ENCODE measurements around the gene PTPN7.
"Not testable (repeated sequence)": the region's sequence is repeated elsewhere in the genome, so short reads cannot be mapped to it uniquely, and the experiment has no call there.

Gene PTPN7

DNA sequence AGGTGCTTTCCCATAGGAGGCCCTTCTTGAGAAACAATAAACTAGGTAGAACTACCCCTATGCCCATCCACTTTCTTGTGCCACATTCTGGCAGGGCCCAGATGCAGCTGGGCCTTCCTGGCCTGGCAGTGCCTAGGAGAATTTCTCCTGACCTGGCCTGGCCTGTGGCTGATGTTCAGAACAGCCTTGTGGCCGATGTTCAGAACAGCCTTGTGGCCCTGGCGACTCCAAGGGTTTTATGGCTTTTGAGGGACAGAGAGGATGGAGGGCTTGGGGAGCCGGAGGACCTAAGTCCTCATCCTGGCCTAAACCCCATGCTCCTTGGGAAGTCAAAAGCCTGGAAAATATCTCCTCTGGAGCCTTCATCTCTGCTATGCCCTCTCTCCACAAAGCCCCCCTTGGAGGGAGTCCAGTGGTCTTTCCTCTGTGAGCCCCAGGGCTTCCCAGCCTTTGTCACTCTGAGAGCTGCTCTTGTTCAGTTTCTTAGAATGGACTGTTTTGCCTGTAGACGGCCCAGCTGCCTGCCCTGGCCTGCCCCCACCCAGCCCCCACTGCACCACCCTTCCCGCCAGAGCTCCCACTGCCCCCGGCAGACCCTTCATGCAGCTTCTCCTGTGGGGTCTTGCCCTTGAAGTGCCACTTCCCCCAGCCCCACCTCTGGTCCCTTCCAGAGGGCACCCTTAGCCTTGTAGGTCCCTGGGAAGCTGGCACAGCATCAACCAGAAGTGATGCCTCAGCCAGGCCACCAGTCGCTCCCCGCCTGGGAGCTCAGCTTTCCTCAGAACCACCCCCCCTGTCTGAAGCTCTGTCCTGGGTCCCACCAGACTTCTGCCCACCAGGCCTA lies 30.7 kb downstream of the PTPN7 start:
- no peak for DNase-seq

DNA sequence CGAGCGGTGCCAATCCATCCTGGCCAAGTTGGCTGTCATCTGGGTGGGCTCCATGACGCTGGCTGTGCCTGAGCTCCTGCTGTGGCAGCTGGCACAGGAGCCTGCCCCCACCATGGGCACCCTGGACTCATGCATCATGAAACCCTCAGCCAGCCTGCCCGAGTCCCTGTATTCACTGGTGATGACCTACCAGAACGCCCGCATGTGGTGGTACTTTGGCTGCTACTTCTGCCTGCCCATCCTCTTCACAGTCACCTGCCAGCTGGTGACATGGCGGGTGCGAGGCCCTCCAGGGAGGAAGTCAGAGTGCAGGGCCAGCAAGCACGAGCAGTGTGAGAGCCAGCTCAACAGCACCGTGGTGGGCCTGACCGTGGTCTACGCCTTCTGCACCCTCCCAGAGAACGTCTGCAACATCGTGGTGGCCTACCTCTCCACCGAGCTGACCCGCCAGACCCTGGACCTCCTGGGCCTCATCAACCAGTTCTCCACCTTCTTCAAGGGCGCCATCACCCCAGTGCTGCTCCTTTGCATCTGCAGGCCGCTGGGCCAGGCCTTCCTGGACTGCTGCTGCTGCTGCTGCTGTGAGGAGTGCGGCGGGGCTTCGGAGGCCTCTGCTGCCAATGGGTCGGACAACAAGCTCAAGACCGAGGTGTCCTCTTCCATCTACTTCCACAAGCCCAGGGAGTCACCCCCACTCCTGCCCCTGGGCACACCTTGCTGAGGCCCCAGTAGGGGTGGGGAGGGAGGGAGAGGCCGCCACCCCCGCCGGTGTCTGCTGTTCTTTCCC lies 32.4 kb downstream of the PTPN7 start:
- DNase-seq, result no peak

DNA sequence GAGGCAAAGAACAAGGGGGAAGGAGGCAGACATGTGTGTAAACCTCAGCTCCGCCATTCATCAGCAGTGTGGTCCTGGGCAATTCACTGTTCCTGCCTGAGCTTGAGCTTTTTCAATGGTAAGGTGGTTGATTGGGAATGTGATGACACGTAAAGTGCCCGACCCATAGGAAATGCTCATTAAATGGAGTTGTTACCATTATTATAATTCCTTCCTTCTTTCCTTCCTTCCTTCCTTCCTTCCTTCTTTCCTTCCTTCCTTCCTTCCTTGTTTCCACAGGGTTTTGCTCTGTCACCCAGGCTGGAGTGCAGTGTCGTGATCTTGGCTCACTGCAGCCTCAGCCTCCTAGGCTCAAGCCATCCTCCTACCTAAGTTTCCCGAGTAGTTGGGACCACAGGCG lies 33.3 kb downstream of the PTPN7 start:
- no peak for DNase-seq

DNA sequence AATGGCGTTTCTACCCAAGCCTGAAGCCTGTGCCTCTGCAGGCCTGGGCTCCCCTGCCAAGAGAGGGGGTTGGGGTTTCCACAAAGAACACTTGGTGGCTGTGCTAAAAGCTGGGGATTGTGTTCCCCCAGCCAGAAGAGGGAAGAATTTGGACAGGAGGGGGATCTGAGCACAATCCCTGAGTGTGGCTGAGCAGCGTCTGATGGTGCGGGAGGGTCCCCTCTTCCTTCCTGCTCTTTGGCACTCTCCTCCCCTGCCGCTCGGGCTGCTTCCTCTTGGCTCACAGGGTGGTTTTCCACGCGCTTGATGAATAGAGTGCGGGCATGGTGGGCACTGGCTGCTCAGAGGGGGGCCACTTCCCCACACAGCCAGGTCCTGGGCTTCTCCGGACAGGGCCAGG lies 34.0 kb downstream of the PTPN7 start:
- DNase-seq, result no peak

DNA sequence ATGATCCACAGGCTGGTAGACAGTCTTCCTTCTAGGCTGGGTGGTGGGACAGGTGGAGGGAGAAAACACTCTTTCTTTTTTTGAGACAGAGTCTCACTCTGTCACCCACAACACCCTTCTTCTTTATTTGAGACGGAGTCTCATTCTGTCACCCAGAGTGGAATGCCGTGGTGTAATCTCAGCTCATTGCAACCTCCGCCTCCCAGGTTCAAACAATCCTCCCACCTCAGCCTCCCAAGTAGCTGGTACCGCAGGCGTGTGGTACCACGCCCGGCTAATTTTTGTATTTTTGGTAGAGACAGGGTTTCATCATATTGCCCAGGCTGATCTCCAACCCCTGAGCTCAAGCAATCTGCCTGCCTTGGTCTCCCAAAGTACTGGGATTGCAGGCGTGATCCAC lies 34.8 kb downstream of the PTPN7 start:
- no peak for DNase-seq

DNA sequence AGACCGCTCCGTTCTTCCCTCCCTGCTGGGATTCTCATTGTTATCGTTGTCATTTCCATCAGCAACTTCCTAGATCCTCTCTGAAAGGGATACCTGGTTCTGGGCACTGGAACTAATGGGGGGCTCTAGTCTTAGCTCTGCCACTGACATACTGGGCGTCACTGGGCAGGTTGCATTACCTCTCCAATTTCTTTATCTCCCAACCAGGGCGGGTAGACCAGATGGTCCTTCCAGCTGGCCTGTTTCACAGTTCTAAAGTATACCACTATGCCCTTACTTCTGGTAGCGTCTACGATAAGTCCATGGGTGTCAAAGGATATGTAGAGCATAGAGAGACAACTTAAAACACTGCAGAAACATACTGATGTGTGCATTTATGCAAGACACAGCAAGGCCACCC lies 36.3 kb downstream of the PTPN7 start:
- no peak for DNase-seq

DNA sequence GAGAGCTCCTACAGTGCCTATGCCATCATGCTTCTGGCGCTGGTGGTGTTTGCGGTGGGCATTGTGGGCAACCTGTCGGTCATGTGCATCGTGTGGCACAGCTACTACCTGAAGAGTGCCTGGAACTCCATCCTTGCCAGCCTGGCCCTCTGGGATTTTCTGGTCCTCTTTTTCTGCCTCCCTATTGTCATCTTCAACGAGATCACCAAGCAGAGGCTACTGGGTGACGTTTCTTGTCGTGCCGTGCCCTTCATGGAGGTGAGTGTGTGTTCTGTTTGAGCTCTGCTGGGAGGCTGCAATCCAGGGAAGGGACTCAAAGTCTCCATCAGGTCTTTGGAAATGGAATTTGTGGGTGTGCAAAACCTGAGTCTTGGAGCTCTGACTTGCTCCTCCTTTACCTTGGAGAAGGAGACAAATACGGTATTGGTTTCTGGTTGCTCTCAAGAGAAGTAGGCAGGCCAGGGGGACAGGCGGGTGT lies 37.0 kb downstream of the PTPN7 start:
- DNase-seq, result no peak

DNA sequence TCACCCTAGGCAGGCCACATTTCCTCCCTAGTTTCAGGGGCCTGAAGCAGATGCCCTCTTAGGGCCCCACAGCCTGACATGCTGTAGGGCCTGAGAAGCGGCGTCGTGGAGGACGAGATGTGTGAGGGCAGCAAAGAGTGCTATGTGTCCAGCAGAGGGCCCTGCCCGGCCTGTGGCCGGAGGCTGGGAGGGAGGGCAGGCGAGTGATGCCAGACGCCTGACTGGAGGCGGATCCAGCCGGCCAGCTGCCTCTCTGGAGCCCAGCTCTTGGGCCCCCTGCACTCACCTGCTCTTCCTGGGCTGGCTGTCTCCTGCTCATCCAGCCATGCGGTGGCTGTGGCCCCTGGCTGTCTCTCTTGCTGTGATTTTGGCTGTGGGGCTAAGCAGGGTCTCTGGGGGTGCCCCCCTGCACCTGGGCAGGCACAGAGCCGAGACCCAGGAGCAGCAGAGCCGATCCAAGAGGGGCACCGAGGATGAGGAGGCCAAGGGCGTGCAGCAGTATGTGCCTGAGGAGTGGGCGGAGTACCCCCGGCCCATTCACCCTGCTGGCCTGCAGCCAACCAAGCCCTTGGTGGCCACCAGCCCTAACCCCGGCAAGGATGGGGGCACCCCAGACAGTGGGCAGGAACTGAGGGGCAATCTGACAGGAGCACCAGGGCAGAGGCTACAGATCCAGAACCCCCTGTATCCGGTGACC lies 37.6 kb downstream of the PTPN7 start, which contains the start of gene GPR37L1:
TSS of gene GPR37L1 (plus strand) at position 279 of the 697 bp plus-strand sequence. CDS start at position 326, 47 bp downstream.
- no peak for DNase-seq

DNA sequence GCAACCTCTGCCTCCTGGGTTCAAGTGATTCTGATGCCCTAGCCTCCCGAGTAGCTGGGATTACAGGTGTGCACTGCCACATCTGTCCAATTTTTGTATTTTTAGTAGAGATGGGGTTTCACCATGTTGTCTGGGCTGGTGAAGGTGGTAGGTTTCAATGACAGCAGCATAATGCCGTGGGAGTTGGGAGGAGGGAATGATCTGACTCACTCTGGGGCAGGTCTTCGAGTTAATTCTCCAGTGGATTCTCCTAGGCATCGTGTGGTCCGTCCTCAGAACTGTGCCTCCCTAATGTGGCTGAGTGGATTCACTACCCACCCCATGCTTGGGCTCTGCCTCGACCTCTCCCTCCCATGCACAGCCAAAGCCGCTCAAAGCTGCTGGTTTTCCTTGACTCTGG lies 39.4 kb downstream of the PTPN7 start:
- DNase-seq, result no peak

DNA sequence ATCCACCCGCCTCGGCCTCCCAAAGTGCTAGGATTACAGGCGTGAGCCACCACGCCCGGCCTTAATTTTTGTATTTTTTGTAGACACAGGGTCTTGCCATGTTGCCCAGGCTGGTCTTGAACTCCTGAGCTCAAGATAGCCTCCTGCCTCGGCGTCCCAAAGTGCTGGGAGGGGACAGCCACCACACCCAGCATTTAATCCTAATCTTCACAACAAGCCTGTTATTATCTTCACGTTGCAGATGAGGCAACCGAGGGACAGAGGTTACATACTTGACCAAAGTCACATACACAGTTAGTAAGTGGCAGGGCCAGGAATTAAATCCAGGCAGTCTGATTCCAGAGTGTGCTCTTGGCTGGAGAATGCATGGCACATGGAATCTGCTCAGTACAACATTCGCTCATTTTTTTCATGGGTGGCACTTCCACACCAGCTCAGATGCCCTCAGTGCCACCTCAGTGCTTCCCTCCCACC lies 42.5 kb downstream of the PTPN7 start:
- no peak for DNase-seq

DNA sequence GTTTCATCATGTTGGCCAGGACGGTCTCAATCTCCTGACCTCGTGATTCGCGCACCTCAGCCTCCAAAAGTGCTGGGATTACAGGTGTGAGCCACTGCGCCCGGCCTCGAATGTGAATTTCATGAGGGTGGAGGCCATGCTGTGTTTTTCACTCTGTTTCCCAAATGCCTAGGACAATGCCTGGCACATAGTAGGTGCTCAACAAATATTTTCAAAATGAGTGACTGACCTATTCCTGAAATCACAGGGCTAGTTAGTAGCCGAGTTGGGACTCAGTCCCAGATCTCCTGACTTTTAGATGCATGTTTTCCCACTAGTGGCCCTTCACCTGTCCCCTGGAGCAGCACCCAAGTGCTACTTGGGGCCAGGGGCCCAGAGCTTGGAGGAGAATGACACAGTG lies 44.1 kb downstream of the PTPN7 start:
- no peak for DNase-seq

DNA sequence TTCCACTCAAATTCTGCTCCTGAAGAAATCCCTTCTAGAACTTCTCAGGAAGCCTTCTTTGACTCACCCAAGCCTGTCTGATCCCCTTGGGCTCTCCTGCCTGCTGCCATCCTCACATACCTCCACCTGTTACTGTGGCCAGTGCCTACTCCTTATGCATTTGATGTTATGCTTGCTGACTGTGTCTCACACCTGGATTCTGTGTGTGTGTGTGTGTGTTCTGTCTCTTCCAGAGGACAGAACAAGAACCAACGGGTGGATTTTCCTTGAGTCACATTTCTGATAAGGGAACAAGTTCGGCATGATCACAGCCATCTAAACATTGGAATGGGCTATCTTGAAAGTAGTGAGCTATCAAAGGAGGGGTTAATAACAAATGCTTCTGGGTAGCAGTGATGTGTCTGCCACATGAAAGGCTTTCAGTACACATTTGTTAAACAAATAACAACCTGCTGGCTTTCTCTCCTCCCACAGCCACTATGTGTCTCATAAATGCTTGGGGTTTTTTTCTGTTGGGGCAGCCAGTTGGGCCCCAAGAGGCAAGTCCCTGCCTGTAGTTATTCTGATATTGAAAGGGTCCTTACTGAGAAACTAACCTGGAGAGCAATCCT lies 46.6 kb downstream of the PTPN7 start:
- DNase-seq, result no peak

DNA sequence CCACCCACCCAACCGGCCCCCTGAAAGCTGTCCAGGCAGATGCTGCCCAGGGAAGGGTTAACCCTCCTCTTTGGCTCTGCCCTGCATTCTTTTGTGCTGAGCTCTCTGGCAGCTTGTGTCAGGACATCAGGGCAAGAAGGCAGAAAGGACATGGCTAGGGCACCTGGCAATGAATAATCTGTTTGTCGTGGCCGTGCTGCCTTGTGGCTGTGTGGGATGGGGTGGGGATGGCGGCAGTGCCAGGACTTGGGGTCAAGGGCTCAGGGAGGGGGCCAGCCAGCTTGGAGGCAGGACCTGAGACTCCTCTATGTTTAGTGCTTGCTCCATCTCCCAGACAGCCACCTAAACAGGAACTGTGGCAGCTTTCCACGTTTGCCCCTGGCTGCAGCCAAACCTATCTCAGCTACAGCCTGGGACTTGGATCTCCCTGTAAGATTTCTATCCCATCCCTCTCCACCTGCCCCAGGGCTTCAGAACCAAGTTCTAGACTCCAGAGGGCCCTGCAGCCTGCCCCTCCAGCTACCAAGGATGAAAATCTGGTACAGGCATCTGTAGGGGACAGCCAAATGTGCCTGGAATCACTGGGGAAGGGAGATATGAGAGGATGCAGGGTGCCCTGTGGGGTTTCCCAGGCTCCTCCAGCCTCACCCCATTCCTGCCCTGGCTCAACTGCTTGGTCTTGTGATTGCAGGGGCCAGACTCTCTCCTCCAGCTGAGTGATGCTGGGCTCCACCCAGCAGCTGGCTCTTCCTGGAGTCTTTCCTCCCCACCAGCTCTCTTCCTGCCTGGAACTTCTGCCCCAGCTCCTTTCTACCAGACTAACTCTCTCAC lies 47.3 kb downstream of the PTPN7 start:
- DNase-seq, result no peak

DNA sequence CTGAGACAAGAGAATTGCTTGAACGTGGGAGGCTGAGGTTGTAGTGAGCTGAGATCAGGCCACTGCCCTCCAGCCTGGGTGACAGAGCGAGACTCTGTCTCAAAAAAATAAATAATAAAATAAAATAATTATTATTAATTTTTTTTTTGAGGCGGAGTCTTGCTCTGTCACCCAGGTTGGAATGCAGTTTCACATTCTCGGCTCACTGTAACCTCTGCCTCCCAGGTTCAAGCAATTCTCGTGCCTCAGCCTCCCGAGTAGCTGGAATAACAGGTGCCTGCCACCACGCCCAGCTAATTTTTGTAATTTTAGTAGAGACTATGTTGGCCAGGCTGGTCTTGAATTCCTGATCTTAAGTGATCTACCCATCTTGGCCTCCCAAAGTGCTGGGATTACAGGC lies 48.8 kb downstream of the PTPN7 start:
- DNase-seq, result not testable (repeated sequence)

DNA sequence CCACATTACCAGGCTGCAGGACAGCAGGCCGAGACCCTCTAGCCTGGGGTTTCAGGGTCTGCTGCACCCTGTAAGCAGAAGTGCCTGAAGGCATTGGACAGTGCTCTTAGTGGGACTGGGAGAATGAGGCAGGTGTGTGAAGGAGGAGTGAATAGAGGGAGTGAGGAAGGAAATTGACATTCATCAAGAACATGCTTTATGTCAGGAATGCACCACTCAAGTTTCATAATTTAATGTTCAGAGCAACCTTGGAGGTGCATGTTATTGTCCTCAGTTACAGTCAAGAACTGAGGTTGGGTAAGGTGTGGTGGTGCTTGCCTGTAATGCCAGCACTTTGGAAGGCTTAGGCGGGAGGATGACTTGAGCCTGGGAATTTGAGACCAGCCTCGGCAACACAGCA lies 49.4 kb downstream of the PTPN7 start:
- no peak for DNase-seq

DNA sequence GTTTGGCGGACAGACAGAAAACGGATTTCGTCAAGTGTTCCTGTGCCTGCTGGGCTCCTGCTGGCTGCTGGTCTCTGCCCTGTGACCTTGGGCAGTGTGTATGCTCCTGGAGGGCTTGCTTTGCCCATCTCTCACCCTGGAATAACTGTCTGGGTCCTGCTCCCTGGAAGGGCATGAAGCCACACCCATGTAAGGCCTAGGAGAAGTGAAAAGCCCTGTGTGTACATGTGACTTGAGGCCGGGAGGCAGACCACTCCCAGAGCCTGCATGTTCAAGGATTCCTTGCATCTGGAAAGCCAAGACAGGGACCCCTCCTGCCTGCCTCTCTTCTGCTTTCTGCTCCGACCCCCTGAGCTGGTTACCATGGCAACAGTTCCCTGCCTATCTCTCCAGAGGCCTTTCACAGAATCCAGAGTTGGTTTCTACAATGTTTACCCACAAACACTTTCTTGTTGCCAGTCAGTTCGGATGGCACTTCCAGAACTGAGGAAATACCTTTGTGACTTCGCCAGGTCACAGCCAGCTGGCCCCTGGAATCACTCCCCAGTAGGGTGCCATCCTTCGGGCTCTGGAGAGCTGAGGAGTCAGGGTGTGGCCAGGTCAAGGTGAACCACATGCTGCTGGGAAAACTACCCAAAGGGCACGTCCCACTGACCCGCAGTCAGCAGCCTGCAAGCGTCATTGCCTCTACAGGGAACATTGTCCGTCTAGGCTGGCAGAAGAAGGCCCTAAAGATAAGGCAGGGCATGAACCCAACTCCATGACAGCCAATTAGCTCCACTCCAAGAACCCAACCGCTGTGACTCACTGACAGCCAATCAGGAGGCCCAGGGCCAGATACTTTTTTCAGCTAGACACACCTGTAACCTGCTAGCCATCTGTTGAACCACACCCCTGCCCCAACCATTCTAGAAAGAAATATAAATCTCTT lies 52.3 kb downstream of the PTPN7 start:
- DNase-seq, result no peak

DNA sequence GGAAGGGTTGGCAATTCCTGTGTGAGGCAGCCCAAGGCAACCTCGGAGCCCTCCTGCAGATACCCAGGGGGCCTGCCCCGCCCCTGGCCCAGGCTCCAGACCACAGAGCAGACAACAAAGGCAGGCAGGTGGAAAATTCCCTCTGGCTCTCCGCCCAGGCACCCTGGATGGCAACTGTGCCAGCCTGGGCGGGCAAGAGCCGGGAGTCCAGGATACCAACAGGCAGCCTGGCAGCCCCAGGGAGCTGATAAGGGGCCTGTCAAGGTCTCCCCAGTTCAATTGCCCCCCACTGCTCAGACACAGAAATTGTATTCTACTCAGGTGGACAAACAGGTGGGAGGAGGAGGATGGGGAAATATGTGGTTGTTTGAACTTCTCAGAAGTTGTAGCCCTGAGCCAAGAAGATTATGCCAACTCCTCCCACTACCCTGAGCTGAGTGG lies 53.1 kb downstream of the PTPN7 start:
- no peak for DNase-seq

DNA sequence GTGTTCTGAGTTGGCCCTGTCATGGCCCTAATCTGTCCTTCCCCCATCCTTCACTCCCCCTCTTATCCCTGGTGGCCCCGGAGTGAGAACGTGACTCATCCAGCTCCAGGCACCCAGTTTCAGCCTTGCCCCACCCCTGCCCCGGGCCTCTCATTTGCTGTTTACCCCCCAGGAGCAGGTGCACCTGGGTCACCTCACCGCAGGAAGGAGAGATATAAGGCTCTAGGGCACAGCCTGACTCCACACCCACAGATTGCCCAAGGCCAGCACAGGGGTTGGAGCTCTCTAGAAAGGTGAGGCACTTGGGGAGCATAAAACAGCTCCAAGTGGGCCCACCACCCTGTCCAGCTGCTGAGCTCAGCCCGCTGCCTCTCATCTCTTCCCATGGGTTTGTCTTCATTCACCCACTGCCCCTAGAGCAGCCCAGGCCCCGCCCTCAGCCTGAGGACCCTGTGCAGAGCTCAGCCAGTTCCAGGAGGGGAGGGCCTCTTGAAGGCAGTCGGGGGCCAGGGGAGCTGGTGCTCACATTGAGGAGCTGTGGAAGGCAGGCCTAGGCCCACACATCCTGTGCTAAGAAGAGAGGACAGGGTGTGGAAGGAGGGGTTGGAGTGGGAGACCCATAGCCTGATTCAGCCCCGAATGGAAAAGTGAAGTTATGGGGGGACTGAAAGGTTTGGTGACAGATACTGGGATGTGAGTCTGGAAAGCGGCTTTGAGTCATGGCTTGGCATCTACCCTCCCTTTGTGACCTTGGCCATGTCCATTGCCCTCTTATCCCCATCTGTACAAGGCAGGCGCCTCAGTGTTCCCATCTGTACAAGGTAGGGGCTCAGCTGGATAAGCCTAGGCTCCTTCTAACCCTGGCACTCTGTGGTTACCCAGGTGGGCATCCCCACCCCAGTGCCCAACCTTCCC lies 53.8 kb downstream of the PTPN7 start:
- no peak for DNase-seq

DNA sequence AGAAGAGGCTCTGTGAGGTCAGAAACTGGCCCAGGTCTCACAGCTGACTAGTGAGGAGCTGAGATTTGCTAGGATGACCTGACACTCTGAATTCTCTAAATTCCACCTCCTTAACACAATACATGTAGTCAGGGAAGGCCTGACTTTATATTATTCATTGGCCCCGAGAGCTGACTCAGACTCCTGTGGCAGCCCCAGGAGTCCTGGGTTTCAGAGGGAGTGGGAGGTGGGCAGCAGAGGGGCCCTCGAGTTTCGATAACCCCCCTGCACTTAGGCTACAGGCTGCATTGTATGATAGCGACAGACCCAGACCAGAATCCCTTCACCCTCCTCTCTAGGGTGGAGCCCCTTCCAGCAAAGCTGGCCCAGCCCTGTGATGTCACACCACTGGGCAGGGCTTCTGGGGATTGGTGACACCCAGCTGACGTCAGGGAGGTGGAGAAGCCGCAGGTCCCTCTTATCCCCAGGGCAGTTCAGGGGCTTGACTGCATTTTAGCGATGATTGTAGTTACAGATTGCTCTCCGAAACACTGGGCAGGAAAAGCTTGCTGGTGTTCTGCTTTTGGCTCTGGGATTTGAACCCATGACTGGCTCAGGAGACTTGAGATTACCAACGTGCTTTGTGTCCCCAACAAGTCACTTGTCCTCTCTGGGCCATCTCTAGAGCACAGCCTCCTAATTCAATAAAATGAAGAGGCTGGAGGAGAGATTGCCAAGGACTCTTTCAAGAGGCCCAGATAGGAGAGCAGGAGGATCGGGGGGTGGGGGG lies 54.6 kb downstream of the PTPN7 start:
- DNase-seq, result no peak

All from CD4-positive, alpha-beta T cell treated with Interleukin-1 beta for 1 hour (primary cell).